Transverse colon (tissue), 4 donors: Measurements from ENCODE around the gene TMEM163. TPM values are rescaled to one million over a fixed set of nuclear protein-coding genes. Genes with fewer than 3 reads are reported as not detected.
"Not testable (repeated sequence)": the region's sequence is repeated elsewhere in the genome, so short reads cannot be mapped to it uniquely, and the experiment has no call there.

Experiments
- DNase-seq: peaks from one replicate; pipeline ENCODE4 v3.0.0-alpha.2; 2019
- H3K27ac ChIP-seq, 4 donors: fragments of 200-600 bp; sonication (generic); 2 replicates each; pipeline ENCODE4 v1.5.1; 2016 to 2018; ENCODE audit warnings: inconsistent platforms in 4 of 4
- H3K27me3 ChIP-seq: fragments of 200-600 bp; sonication (generic); 2 replicates; pipeline ENCODE4 v1.5.1; 2017; ENCODE audit warnings: inconsistent platforms
- H3K36me3 ChIP-seq, 4 donors: fragments of 200-600 bp; sonication (generic); 2 replicates each; pipeline ENCODE4 v1.5.1; 2017 to 2019; ENCODE audit warnings: inconsistent platforms in 4 of 4
- H3K4me1 ChIP-seq, 4 donors: fragments of 200-600 bp; sonication (generic); 2 replicates each; pipeline ENCODE4 v1.5.1; 2017 to 2020; ENCODE audit warnings: inconsistent platforms in 4 of 4
- H3K4me3 ChIP-seq, 4 donors: fragments of 200-600 bp; sonication (generic); 1 replicate in 1 of 4; 2 replicates in 3 of 4; pipeline versions ENCODE4 v1.5.1 to v1.6.1; 2017 to 2019; ENCODE audit warnings: inconsistent platforms in 4 of 4
- H3K9me3 ChIP-seq, 2 donors: fragments of 200-600 bp; sonication (generic); 2 replicates each; pipeline ENCODE4 v1.5.1; 2017 to 2019; ENCODE audit warnings: inconsistent platforms in 2 of 2
- EP300 ChIP-seq: sonication (generic); formaldehyde crosslinking; IDR thresholded peaks from one replicate; pipeline ENCODE4 v1.6.1; 2017; ENCODE audit warnings: antibody characterized with exemption, low read depth
- POLR2A ChIP-seq: fragments of 450-650 bp; IDR thresholded peaks from one replicate; pipeline ENCODE4 v1.6.1; 2016; ENCODE audit warnings: antibody characterized with exemption, mild to moderate bottlenecking, moderate library complexity
- POLR2AphosphoS5 ChIP-seq, 3 donors: sonication (generic); formaldehyde crosslinking; IDR thresholded peaks; one replicate each; pipeline ENCODE4 v1.6.1; 2016; ENCODE audit warnings: antibody characterized with exemption in 3 of 3
- WGBS, 2 donors: methylation state at CpG; one replicate each; pipeline ENCODE4 v1.1.5; 2018; ENCODE audit warnings: low coverage in 1 of 2; 5-methylcytosine and 5-hydroxymethylcytosine counted together
- in situ Hi-C, 4 donors: fragments of 200-750 bp; cut with MboI; loops; one replicate each; pipeline versions ENCODE4 v1.15.0 to v1.15.1; 2017; ENCODE audit warnings: low sequenced_read_pairs in 3 of 4, low pct_ligation_motif_present in 1 of 4, low pct_unique_long_range_greater_than_20kb in 1 of 4
- intact Hi-C: fragments of 100-400 bp; cut with DNase I; formaldehyde crosslinking; loops from one replicate; pipeline ENCODE4 v1.15.1; 2023; ENCODE audit warnings: low total_unique reads
- total RNA-seq, 4 donors: library from RNA; depleted of rRNA; stranded (reverse); fragments of >200 nt; gene quantifications; one replicate each; pipeline ENCODE4 v1.1.0, GENCODE V29; 2016
- TF ChIP-seq, protein P1 (sequence below), 5 experiments: fragments of 200-600 bp in 3 of 5; fragments of 450-650 bp in 2 of 5; sonication (generic) in 3 of 5; IDR thresholded peaks; 1 replicate in 2 of 5; 2 replicates in 3 of 5; pipeline ENCODE4 v1.5.1; 2016 to 2017; ENCODE audit warnings: antibody characterized with exemption in 5 of 5, inconsistent platforms in 3 of 5, mild to moderate bottlenecking in 2 of 5, moderate library complexity in 1 of 5

TMEM163 gene
- total RNA-seq, 4 donors from 2014 or later, result 0.48 TPM; not detected in 3

DNA sequence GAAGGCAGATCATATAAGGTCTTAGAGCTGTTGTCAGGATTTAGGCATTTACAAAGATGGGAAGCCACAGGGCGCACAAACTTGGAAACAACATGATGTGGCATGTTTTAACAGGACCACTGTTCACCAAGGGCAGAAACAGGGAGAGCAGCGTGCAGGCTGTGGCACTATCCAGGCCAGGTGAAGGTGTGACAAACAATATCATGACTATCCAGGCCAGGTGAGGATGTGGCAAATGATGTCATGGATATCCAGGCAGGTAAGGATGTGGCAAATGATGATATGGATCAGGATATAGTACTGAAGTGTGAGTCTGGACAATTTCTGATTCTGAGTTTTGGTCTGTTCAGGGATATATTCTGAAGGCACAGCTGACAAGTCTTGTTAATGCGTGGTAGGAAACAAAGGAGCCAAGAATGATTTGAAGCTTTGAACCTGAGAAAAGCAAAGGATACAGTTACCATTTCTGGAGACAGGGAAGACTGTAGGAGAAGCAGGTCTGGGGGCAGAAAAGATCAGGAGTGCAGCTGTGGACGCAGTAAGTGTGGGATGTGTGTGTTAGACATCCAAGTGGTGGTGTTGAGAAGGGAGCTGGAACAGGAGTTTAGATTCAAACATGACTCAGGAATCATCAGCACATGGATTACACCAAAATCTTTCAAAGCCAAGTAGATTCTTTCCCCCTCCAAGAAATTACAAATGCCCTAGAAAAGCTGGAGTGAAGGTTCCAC is 205.9 kb downstream of the TMEM163 start:
- H3K4me3 ChIP-seq, result no peak overlapping the region
- 56 to 87% methylated on average over 3 to 4 of the region's 4 CpGs for WGBS, 2 donors
- H3K27me3 ChIP-seq, result no peaks in the 10 kb centered on the region
- no peak for DNase-seq
- in situ Hi-C loops, result no loop called here
- TF ChIP-seq, protein P1, sequence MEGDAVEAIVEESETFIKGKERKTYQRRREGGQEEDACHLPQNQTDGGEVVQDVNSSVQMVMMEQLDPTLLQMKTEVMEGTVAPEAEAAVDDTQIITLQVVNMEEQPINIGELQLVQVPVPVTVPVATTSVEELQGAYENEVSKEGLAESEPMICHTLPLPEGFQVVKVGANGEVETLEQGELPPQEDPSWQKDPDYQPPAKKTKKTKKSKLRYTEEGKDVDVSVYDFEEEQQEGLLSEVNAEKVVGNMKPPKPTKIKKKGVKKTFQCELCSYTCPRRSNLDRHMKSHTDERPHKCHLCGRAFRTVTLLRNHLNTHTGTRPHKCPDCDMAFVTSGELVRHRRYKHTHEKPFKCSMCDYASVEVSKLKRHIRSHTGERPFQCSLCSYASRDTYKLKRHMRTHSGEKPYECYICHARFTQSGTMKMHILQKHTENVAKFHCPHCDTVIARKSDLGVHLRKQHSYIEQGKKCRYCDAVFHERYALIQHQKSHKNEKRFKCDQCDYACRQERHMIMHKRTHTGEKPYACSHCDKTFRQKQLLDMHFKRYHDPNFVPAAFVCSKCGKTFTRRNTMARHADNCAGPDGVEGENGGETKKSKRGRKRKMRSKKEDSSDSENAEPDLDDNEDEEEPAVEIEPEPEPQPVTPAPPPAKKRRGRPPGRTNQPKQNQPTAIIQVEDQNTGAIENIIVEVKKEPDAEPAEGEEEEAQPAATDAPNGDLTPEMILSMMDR (IDR thresholded peaks at IDR 0.05), result no peak
- TF ChIP-seq EP300 (no peak), POLR2AphosphoS5 (IDR thresholded peaks at IDR 0.05) (no peak), POLR2A (no peak)
- no peaks in the 10 kb centered on the region for H3K9me3 ChIP-seq
- intact Hi-C loops, result no loop called here
- H3K27ac ChIP-seq, result no peak overlapping the region
- no peaks in the 10 kb centered on the region for H3K36me3 ChIP-seq
- no peaks in the 10 kb centered on the region for H3K4me1 ChIP-seq

DNA sequence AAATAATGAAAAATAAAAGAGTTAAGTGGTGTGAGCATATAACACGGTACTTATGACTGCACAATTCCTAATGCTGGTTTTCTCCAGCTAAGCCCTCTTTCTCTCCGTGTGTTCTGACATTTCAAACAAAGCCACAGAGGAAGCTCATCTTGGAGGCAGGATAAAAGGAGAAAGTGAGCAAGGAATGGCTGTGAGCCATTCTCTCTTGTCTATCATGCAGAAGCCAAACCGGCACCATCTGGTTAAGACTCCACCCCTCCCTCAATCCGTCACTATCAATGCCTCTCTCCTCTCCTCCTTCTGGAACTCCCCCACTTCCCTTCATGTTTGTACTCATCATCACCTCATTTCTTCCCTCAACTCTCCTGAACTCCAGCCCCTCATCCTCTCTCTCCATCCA is 210.4 kb downstream of the TMEM163 start:
- no peaks in the 10 kb centered on the region for H3K27me3 ChIP-seq
- DNase-seq, result no peak
- intact Hi-C loops (no loop called here), in situ Hi-C loops (no loop called here)
- no peaks in the 10 kb centered on the region for H3K36me3 ChIP-seq
- no peaks in the 10 kb centered on the region for H3K9me3 ChIP-seq
- TF ChIP-seq POLR2AphosphoS5 (IDR thresholded peaks at IDR 0.05) (no peak), EP300 (no peak), POLR2A (no peak)
- TF ChIP-seq, protein P1 (IDR thresholded peaks at IDR 0.05), result no peak
- no peaks in the 10 kb centered on the region for H3K4me1 ChIP-seq
- no peak overlapping the region for H3K27ac ChIP-seq
- whole genome bisulfite sequencing, 2 donors, result 58 to 59% methylated on average over 4 of the region's 4 CpGs
- H3K4me3 ChIP-seq, result no peak overlapping the region

DNA sequence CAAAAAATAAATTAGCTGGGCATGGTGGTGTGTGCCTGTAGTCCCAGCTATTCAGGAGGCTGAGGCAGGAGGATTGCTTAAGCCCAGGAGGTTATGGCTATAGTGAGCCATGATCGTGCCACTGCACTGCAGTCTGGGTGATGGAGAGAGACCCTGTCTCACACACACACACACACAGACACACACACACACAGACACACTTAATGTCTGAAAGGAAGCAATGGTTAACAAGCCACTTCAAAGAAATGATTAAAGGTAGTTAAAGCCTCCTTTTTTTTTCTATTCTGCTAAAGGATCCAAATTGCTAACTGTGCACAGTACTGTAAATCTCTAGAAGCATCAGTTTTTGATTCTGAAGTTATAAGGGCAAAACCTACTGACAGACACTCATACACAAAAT is 211.1 kb downstream of the TMEM163 start:
- intact Hi-C loops (no loop called here), in situ Hi-C loops (no loop called here)
- Histone ChIP-seq H3K4me1 (no peaks in the 10 kb centered on the region), H3K27me3 (no peaks in the 10 kb centered on the region), H3K4me3 (no peak overlapping the region), H3K27ac (no peak overlapping the region), H3K9me3 (no peaks in the 10 kb centered on the region), H3K36me3 (no peaks in the 10 kb centered on the region)
- no peak for DNase-seq
- WGBS, 2 donors, result 88% methylated on average over 1 of the region's 1 CpG; no CpG with 5 or more reads in 1 of the 2 donors
- no peak for TF ChIP-seq POLR2A
- no peak for TF ChIP-seq EP300
- TF ChIP-seq, protein P1 (IDR thresholded peaks at IDR 0.05), result no peak
- no peak for TF ChIP-seq POLR2AphosphoS5 (IDR thresholded peaks at IDR 0.05)

DNA sequence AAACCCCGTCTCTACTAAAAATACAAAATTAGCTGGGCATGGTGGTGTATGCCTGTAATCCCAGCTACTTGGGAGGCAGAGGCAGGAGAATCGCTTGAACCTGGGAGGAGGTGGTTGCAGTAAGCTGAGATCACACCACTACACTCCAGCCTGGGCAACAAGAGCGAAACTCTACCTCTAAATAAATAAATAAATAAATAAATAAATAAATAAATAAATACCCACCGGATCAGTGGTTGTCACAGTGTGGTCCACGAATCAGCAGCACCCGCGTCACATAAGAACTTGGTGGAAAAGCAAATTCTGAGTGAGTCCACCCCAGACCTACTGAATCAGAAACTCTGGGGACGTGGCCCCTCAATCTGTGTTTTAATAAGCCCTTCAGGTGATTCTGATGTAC is 211.6 kb downstream of the TMEM163 start:
- 87 to 94% methylated on average over 3 to 8 of the region's 8 CpGs for WGBS, 2 donors
- in situ Hi-C loops, result not testable (repeated sequence)

DNA sequence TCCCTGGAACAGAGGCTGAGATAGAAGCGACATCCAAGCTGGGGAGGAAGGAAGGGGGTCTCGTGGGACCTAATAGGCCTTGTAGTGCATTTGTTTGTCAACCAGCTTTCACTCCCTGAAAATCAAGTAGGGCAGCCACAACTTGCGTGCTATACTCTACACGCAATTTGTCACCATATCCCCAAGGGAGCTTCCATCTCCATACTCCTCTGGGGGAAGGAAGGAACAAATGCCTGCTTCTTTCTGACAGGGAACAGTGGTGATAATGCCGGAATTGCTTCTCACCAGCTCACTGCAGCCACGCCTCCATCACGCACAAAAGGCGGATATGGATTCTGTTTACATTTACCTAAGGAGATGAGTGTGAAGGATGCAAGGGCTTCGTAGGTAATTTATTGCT is 213.4 kb downstream of the TMEM163 start:
- no peaks in the 10 kb centered on the region for H3K27me3 ChIP-seq
- DNase-seq, result no peak
- H3K36me3 ChIP-seq, result no peaks in the 10 kb centered on the region
- intact Hi-C loops, result no loop called here
- no peak overlapping the region for H3K4me3 ChIP-seq
- 65 to 66% methylated on average over 2 to 9 of the region's 9 CpGs for WGBS, 2 donors
- no peaks in the 10 kb centered on the region for H3K9me3 ChIP-seq
- no peak overlapping the region for H3K27ac ChIP-seq
- in situ Hi-C loops, result no loop called here
- TF ChIP-seq POLR2AphosphoS5 (IDR thresholded peaks at IDR 0.05) (no peak), EP300 (no peak), POLR2A (no peak)
- TF ChIP-seq, protein P1 (IDR thresholded peaks at IDR 0.05), result no peak
- no peaks in the 10 kb centered on the region for H3K4me1 ChIP-seq

More for the DNA sequence above, 211.6 kb downstream of the TMEM163 start:
- H3K27me3 ChIP-seq, DNase-seq, H3K27ac ChIP-seq, H3K4me3 ChIP-seq, intact Hi-C loops, H3K9me3 ChIP-seq, H3K4me1 ChIP-seq, H3K36me3 ChIP-seq: not testable (repeated sequence)
